GM23338 (cell line): Measurements from ENCODE around the gene RAPGEF3. TPM values are rescaled to one million over a fixed set of nuclear protein-coding genes. Genes with fewer than 3 reads are reported as not detected.

Source experiments
- ATAC-seq: fragments of 200-7000 bp; cut with Tn5 transposase; 3 replicates; pipeline ENCODE4 v1.9.1; 2020
- DNase-seq: peaks from one replicate; pipeline ENCODE4 v3.0.0-alpha.2; 2015; ENCODE audit warnings: low spot score
- H2AFZ ChIP-seq: fragments of 200-600 bp; sonication (generic); 2 replicates; pipeline ENCODE4 v1.8.0; 2016; ENCODE audit warnings: antibody characterized with exemption, mild to moderate bottlenecking, moderate library complexity
- H3F3A ChIP-seq: fragments of 200-600 bp; sonication (generic); replicated peaks from 2 replicates; pipeline ENCODE4 v1.8.0; 2017; ENCODE audit warnings: antibody characterized with exemption, mixed run types, low read depth
- H3K27ac ChIP-seq: fragments of 200-600 bp; sonication (generic); 2 replicates; pipeline ENCODE4 v1.6.1; 2016; ENCODE audit warnings: low read depth
- H3K27me3 ChIP-seq: fragments of 200-600 bp; sonication (generic); 2 replicates; pipeline ENCODE4 v1.8.0; 2016; ENCODE audit warnings: mild to moderate bottlenecking, mixed run types, moderate library complexity; ENCODE audit not compliant: insufficient read depth
- H3K36me3 ChIP-seq: fragments of 200-600 bp; sonication (generic); 2 replicates; pipeline ENCODE4 v1.8.0; 2016; ENCODE audit warnings: mild to moderate bottlenecking; ENCODE audit not compliant: insufficient read depth
- H3K4me1 ChIP-seq: fragments of 200-600 bp; sonication (generic); 2 replicates; pipeline ENCODE4 v1.8.0; 2016; ENCODE audit warnings: mild to moderate bottlenecking, moderate library complexity; ENCODE audit not compliant: insufficient read depth
- H3K4me2 ChIP-seq: fragments of 200-600 bp; sonication (generic); 2 replicates; pipeline ENCODE4 v1.7.1; 2017; ENCODE audit warnings: mixed run types
- H3K4me3 ChIP-seq: fragments of 200-600 bp; sonication (generic); 2 replicates; pipeline ENCODE4 v1.6.1; 2016; ENCODE audit warnings: mixed run types
- H3K79me2 ChIP-seq: fragments of 200-600 bp; sonication (generic); replicated peaks from 2 replicates; pipeline ENCODE4 v1.8.0; 2017; ENCODE audit warnings: mild to moderate bottlenecking; ENCODE audit not compliant: insufficient read depth
- H3K9me2 ChIP-seq: fragments of 200-600 bp; sonication (generic); 2 replicates; pipeline ENCODE4 v1.8.0; 2017; ENCODE audit not compliant: insufficient read depth
- H4K20me1 ChIP-seq: fragments of 200-600 bp; sonication (generic); replicated peaks from 2 replicates; pipeline ENCODE4 v1.8.0; 2017; ENCODE audit warnings: mild to moderate bottlenecking; ENCODE audit not compliant: insufficient read depth
- H3K27ac Mint-ChIP-seq: 2 replicates; pipeline ENCODE4 v1.8.0; 2020; ENCODE audit warnings: inconsistent platforms, mild to moderate bottlenecking, moderate library complexity, mixed read lengths
- H3K27me3 Mint-ChIP-seq: 3 replicates; pipeline ENCODE4 v1.8.0; 2022; ENCODE audit warnings: low read depth, mild to moderate bottlenecking, moderate library complexity, mixed read lengths, inconsistent platforms; ENCODE audit not compliant: insufficient read depth, poor library complexity
- H3K36me3 Mint-ChIP-seq: 3 replicates; pipeline ENCODE4 v1.8.0; 2021; ENCODE audit warnings: low read depth, mild to moderate bottlenecking, inconsistent platforms, moderate library complexity, mixed read lengths
- H3K4me1 Mint-ChIP-seq: 3 replicates; pipeline ENCODE4 v1.8.0; 2020; ENCODE audit warnings: mild to moderate bottlenecking, inconsistent platforms, mixed read lengths
- H3K4me3 Mint-ChIP-seq: 3 replicates; pipeline ENCODE4 v1.8.0; 2021; ENCODE audit warnings: moderate library complexity, mild to moderate bottlenecking, inconsistent platforms, mixed read lengths
- H3K9me3 Mint-ChIP-seq: 3 replicates; pipeline ENCODE4 v1.8.0; 2020; ENCODE audit warnings: moderate library complexity, mild to moderate bottlenecking, inconsistent platforms, mixed read lengths
- CREB1 ChIP-seq: fragments of 250-450 bp; sonication (Bioruptor Pico); IDR thresholded peaks from 2 replicates; pipeline ENCODE4 v1.5.0; 2020; ENCODE audit warnings: low read depth, mild to moderate bottlenecking, moderate library complexity
- EZH2 ChIP-seq: fragments of 200-600 bp; sonication (generic); IDR thresholded peaks from one replicate; pipeline ENCODE4 v1.8.0; 2017; ENCODE audit warnings: antibody characterized with exemption, mild to moderate bottlenecking, low read depth; ENCODE audit not compliant: unreplicated experiment
- EZH2phosphoT487 ChIP-seq: fragments of 200-600 bp; sonication (generic); IDR thresholded peaks from one replicate; pipeline ENCODE4 v1.8.1; 2018; ENCODE audit warnings: antibody characterized with exemption; ENCODE audit not compliant: unreplicated experiment
- JUNB ChIP-seq: IDR thresholded peaks from one replicate; pipeline ENCODE4 v1.6.1; 2016; ENCODE audit warnings: antibody characterized with exemption; ENCODE audit not compliant: unreplicated experiment
- NANOG ChIP-seq: IDR thresholded peaks from 2 replicates; pipeline ENCODE4 v1.6.1; 2016; ENCODE audit warnings: antibody characterized with exemption, borderline replicate concordance
- POLR2AphosphoS5 ChIP-seq: IDR thresholded peaks from 2 replicates; pipeline ENCODE4 v1.6.1; 2016; ENCODE audit warnings: antibody characterized with exemption, low read depth
- ZNF331 ChIP-seq: fragments of 250-450 bp; sonication (Bioruptor Pico); IDR thresholded peaks from 2 replicates; pipeline ENCODE4 v1.5.0; 2020; ENCODE audit warnings: low read depth, mild to moderate bottlenecking, moderate library complexity
- polyA plus RNA-seq: library from polyadenylated mRNA; unstranded; fragments of >200 nt; fragmentation: Nextera tagmentation; extraction: Ambion mirVana; gene quantifications from 2 replicates; pipeline ENCODE4 v1.2.1, GENCODE V29; 2016
- total RNA-seq: library from RNA; depleted of rRNA; stranded (reverse); fragments of >200 nt; shearing (Covaris generic); gene quantifications from 2 replicates; pipeline ENCODE4 v1.2.3, GENCODE V29; 2014
- TF ChIP-seq, protein P1 (sequence below): IDR thresholded peaks from one replicate; pipeline ENCODE4 v1.6.1; 2018; ENCODE audit warnings: antibody characterized with exemption; ENCODE audit not compliant: unreplicated experiment
- TF ChIP-seq, protein P2 (sequence below): fragments of 250-450 bp; sonication (Bioruptor Pico); IDR thresholded peaks from 2 replicates; pipeline ENCODE4 v1.5.0; 2020; ENCODE audit warnings: mild to moderate bottlenecking, moderate library complexity
- TF ChIP-seq, protein P3 (sequence below): IDR thresholded peaks from 2 replicates; pipeline ENCODE4 v1.6.1; 2016; ENCODE audit warnings: antibody characterized with exemption
- TF ChIP-seq, protein P4 (sequence below), 2 experiments: fragments of 200-600 bp in 1 of 2; sonication (generic) in 1 of 2; conservative IDR thresholded peaks; 2 replicates each; pipeline versions ENCODE4 v1.5.1 to v1.6.1; 2016 to 2017; ENCODE audit warnings: antibody characterized with exemption in 2 of 2, low read depth in 2 of 2, mild to moderate bottlenecking in 2 of 2, moderate library complexity in 1 of 2

Gene RAPGEF3
- total and polyA plus RNA-seq, 2 experiments from 2014 or later, result 2.3 to 11.8 TPM

DNA sequence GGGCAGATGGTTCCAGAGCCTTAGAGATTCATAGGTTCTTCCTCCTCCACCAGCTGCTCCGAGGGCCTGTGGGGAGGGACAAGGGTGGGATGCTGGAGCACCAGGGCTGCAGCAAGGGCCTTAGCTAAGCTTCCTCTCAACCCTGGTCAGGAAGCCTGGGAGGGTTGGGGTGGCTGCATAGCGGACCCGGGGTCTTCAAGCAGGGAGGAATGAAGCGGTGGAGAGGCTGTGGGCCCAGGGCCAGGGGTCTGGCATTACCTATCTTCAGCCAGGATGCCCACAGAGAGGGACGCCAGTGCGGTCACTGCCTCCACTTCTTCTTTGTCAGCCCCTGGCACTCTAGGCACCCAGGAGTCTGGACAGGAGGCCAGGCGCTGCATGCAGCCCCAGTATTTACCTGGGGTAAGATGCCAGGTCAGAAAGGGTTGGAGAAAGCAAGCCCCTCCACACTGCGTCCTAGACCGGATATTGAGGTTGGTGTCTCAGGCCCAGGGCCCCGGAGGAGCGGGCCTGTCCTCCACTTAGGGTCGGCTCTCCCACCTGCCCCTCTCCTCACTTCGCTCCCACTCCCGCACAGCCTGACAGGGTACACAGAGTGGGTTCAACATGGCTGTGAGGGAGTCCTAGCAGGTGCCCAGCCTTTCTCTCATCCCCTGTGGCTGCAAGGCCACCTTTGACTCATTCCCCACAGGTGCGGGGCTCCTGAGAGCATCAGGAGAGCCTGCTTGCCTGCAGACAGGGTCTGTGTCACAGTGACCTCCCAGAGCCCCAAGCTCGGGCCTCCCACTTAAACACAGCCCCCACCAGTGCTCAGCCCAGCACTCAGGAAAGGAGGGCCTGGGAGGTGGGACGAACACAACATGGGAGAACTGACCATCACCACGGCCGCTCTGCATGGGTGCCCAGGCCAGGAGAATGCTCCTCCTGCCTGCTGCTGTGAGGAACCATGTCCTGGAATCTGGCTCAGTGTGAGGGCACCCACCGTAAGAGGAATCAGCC lies 25.4 kb upstream of the RAPGEF3 start:
- H3K36me3 Mint-ChIP-seq, result peaks cover 55% of the 10 kb centered on the region
- 0 out of 2 replicates have a peak, but pooled peaks cover under 1% of the 10 kb centered on the region for H3K4me1 ChIP-seq

More for the DNA sequence above, 25.4 kb upstream of the RAPGEF3 start:
- Histone ChIP-seq H2AFZ (no peak overlapping the region), H3K27me3 (no peaks in the 10 kb centered on the region), H3K4me2 (no peak overlapping the region), H3K36me3 (peaks cover 12% of the 10 kb centered on the region; the same call in 1 of the 2 replicates), H3K27ac (no peak overlapping the region), H3K4me3 (no peak overlapping the region), H3F3A (no peaks in the 10 kb centered on the region), H3K79me2 (no peaks in the 10 kb centered on the region), H4K20me1 (peaks cover 8% of the 10 kb centered on the region), H3K9me2 (no peaks in the 10 kb centered on the region)
- no peak overlapping the region for H3K4me3 Mint-ChIP-seq
- H3K27ac Mint-ChIP-seq, result no peak overlapping the region
- peaks cover 25% of the 10 kb centered on the region for H3K27me3 Mint-ChIP-seq
- DNase-seq (no peak), ATAC-seq (no peak)
- H3K9me3 Mint-ChIP-seq, result no peaks in the 10 kb centered on the region
- peaks cover 6% of the 10 kb centered on the region for H3K4me1 Mint-ChIP-seq
- TF ChIP-seq, protein P1, sequence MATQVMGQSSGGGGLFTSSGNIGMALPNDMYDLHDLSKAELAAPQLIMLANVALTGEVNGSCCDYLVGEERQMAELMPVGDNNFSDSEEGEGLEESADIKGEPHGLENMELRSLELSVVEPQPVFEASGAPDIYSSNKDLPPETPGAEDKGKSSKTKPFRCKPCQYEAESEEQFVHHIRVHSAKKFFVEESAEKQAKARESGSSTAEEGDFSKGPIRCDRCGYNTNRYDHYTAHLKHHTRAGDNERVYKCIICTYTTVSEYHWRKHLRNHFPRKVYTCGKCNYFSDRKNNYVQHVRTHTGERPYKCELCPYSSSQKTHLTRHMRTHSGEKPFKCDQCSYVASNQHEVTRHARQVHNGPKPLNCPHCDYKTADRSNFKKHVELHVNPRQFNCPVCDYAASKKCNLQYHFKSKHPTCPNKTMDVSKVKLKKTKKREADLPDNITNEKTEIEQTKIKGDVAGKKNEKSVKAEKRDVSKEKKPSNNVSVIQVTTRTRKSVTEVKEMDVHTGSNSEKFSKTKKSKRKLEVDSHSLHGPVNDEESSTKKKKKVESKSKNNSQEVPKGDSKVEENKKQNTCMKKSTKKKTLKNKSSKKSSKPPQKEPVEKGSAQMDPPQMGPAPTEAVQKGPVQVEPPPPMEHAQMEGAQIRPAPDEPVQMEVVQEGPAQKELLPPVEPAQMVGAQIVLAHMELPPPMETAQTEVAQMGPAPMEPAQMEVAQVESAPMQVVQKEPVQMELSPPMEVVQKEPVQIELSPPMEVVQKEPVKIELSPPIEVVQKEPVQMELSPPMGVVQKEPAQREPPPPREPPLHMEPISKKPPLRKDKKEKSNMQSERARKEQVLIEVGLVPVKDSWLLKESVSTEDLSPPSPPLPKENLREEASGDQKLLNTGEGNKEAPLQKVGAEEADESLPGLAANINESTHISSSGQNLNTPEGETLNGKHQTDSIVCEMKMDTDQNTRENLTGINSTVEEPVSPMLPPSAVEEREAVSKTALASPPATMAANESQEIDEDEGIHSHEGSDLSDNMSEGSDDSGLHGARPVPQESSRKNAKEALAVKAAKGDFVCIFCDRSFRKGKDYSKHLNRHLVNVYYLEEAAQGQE, result no peak
- TF ChIP-seq, protein P2, sequence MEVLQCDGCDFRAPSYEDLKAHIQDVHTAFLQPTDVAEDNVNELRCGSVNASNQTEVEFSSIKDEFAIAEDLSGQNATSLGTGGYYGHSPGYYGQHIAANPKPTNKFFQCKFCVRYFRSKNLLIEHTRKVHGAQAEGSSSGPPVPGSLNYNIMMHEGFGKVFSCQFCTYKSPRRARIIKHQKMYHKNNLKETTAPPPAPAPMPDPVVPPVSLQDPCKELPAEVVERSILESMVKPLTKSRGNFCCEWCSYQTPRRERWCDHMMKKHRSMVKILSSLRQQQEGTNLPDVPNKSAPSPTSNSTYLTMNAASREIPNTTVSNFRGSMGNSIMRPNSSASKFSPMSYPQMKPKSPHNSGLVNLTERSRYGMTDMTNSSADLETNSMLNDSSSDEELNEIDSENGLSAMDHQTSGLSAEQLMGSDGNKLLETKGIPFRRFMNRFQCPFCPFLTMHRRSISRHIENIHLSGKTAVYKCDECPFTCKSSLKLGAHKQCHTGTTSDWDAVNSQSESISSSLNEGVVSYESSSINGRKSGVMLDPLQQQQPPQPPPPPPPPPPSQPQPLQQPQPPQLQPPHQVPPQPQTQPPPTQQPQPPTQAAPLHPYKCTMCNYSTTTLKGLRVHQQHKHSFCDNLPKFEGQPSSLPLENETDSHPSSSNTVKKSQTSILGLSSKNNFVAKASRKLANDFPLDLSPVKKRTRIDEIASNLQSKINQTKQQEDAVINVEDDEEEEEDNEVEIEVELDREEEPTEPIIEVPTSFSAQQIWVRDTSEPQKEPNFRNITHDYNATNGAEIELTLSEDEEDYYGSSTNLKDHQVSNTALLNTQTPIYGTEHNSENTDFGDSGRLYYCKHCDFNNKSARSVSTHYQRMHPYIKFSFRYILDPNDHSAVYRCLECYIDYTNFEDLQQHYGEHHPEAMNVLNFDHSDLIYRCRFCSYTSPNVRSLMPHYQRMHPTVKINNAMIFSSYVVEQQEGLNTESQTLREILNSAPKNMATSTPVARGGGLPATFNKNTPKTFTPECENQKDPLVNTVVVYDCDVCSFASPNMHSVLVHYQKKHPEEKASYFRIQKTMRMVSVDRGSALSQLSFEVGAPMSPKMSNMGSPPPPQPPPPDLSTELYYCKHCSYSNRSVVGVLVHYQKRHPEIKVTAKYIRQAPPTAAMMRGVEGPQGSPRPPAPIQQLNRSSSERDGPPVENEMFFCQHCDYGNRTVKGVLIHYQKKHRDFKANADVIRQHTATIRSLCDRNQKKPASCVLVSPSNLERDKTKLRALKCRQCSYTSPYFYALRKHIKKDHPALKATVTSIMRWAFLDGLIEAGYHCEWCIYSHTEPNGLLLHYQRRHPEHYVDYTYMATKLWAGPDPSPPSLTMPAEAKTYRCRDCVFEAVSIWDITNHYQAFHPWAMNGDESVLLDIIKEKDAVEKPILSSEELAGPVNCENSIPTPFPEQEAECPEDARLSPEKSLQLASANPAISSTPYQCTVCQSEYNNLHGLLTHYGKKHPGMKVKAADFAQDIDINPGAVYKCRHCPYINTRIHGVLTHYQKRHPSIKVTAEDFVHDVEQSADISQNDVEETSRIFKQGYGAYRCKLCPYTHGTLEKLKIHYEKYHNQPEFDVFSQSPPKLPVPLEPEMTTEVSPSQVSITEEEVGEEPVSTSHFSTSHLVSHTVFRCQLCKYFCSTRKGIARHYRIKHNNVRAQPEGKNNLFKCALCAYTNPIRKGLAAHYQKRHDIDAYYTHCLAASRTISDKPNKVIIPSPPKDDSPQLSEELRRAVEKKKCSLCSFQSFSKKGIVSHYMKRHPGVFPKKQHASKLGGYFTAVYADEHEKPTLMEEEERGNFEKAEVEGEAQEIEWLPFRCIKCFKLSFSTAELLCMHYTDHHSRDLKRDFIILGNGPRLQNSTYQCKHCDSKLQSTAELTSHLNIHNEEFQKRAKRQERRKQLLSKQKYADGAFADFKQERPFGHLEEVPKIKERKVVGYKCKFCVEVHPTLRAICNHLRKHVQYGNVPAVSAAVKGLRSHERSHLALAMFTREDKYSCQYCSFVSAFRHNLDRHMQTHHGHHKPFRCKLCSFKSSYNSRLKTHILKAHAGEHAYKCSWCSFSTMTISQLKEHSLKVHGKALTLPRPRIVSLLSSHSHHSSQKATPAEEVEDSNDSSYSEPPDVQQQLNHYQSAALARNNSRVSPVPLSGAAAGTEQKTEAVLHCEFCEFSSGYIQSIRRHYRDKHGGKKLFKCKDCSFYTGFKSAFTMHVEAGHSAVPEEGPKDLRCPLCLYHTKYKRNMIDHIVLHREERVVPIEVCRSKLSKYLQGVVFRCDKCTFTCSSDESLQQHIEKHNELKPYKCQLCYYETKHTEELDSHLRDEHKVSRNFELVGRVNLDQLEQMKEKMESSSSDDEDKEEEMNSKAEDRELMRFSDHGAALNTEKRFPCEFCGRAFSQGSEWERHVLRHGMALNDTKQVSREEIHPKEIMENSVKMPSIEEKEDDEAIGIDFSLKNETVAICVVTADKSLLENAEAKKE, result no peak
- TF ChIP-seq POLR2AphosphoS5 (no peak), CREB1 (no peak), JUNB (no peak), EZH2phosphoT487 (no peak), NANOG (no peak), ZNF331 (CRISPR knock-in tag) (no peak), EZH2 (no peak)
- TF ChIP-seq, protein P3, sequence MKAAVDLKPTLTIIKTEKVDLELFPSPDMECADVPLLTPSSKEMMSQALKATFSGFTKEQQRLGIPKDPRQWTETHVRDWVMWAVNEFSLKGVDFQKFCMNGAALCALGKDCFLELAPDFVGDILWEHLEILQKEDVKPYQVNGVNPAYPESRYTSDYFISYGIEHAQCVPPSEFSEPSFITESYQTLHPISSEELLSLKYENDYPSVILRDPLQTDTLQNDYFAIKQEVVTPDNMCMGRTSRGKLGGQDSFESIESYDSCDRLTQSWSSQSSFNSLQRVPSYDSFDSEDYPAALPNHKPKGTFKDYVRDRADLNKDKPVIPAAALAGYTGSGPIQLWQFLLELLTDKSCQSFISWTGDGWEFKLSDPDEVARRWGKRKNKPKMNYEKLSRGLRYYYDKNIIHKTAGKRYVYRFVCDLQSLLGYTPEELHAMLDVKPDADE, result no peak
- TF ChIP-seq, protein P4, sequence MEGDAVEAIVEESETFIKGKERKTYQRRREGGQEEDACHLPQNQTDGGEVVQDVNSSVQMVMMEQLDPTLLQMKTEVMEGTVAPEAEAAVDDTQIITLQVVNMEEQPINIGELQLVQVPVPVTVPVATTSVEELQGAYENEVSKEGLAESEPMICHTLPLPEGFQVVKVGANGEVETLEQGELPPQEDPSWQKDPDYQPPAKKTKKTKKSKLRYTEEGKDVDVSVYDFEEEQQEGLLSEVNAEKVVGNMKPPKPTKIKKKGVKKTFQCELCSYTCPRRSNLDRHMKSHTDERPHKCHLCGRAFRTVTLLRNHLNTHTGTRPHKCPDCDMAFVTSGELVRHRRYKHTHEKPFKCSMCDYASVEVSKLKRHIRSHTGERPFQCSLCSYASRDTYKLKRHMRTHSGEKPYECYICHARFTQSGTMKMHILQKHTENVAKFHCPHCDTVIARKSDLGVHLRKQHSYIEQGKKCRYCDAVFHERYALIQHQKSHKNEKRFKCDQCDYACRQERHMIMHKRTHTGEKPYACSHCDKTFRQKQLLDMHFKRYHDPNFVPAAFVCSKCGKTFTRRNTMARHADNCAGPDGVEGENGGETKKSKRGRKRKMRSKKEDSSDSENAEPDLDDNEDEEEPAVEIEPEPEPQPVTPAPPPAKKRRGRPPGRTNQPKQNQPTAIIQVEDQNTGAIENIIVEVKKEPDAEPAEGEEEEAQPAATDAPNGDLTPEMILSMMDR (conservative IDR thresholded peaks at IDR 0.05; ENCODE audit: low read depth in 2 of 2), result no peak
